HG03060 (cell line): ENCODE data around the gene UXS1.

Experiments
- ATAC-seq: cut with Tn5 transposase; IDR thresholded peaks from one replicate; pipeline ENCODE4 v1.9.1; 2021; ENCODE audit warnings: low read depth, moderate number of reproducible peaks; ENCODE audit not compliant: unreplicated experiment

Gene UXS1

GRCh38 chr2:106161938-106162820, 31.9 kb downstream of the UXS1 start:
- no peak for ATAC-seq

GRCh38 chr2:106161341-106161740, 32.8 kb downstream of the UXS1 start:
- ATAC-seq = no peak

- ATAC-seq = no peak
These were observed 33.3 kb downstream of the UXS1 start for GRCh38 chr2:106160786-106161261.

- ATAC-seq = no peak
These were observed 34.0 kb downstream of the UXS1 start for GRCh38 chr2:106159866-106160785.

GRCh38 chr2:106158871-106159270, 35.2 kb downstream of the UXS1 start:
- no peak for ATAC-seq

- ATAC-seq = no peak
These were observed 36.0 kb downstream of the UXS1 start for GRCh38 chr2:106158131-106158530.

- ATAC-seq = no peak
These were observed 36.7 kb downstream of the UXS1 start for GRCh38 chr2:106157416-106157815.

GRCh38 chr2:106156305-106157296, 37.5 kb downstream of the UXS1 start:
- ATAC-seq = no peak

- no peak for ATAC-seq
These were observed 40.3 kb downstream of the UXS1 start for GRCh38 chr2:106153781-106154180.

- ATAC-seq = peak; percentile 62
These were observed 46.4 kb downstream of the UXS1 start for GRCh38 chr2:106147665-106148064.

GRCh38 chr2:106147159-106147558, 46.9 kb downstream of the UXS1 start:
- no peak for ATAC-seq

GRCh38 chr2:106144621-106145331, 49.3 kb downstream of the UXS1 start:
- ATAC-seq = no peak

GRCh38 chr2:106143495-106144215, 50.4 kb downstream of the UXS1 start:
- no peak for ATAC-seq

- no peak for ATAC-seq
These were observed 51.4 kb downstream of the UXS1 start for GRCh38 chr2:106142683-106143082.

- ATAC-seq = no peak
These were observed 53.2 kb downstream of the UXS1 start for GRCh38 chr2:106140913-106141312.

- ATAC-seq = no peak
These were observed 54.0 kb downstream of the UXS1 start for GRCh38 chr2:106140113-106140512.

GRCh38 chr2:106139238-106139935, 54.7 kb downstream of the UXS1 start:
- ATAC-seq = no peak

GRCh38 chr2:106138543-106139237, 55.4 kb downstream of the UXS1 start:
- no peak for ATAC-seq
